ENCODE data around the gene PLOD2. TPM values are rescaled to one million over a fixed set of nuclear protein-coding genes. Genes with fewer than 3 reads are reported as not detected.
A peak's percentile ranks its signal among the peaks of the same experiment; 100 is the strongest.

The PLOD2 gene
- total and polyA plus RNA-seq, 2 donors: 24.0 to 114 TPM

DNA sequence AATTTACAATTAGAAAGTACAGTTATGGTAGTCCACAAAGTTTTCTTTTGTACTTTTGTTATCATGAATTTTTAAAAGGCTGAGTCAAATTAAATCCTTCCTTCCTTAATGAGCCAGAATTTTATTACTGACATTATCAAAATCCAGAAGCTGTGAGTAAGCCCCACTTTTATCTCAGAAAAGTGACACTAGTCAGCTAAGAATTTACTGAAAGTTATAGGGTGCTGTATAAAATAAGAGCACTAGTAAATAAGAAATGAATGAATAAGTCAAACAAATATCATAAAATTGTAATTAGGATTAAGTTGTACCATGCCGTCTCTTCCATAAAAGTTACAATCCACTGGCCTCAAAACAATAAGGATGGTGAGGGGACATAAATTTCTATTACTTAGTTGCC is 15.3 kb downstream of the PLOD2 start:
- H3K27ac ChIP-seq (ENCODE audit: low read depth): no peak overlapping the region
- H3K4me1 ChIP-seq (ENCODE audit: insufficient read depth): no peaks in the 10 kb centered on the region

DNA sequence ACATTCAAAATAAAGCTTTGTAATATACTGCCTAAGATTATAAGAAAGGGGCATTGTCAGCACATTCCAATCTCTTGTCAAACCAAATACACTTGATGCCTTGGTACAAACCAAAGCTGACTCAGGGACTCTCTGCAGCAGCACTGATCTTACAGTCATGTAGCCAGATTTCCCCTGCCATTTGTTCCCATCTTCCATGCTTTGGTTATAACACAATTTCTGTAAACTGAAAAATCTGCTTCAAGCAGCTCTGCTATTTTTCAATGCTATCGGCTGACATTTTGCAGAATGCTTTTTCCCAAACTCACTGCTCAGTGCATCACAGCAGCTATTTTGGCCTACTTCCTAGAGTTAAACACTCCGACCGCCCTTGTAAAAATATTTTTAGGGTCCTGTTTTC is 18.2 kb downstream of the PLOD2 start:
- WGBS: 25% methylated on average over 3 of the region's 3 CpGs
- no peak overlapping the region for H3K4me3 ChIP-seq (ENCODE audit: low read depth, low read length)
- no peaks in the 10 kb centered on the region for H3K4me1 ChIP-seq (ENCODE audit: insufficient read depth)
- no peaks in the 10 kb centered on the region for H3K36me3 ChIP-seq (ENCODE audit: insufficient read depth)
- H3K27ac ChIP-seq (ENCODE audit: low read depth): no peak overlapping the region
- DNase-seq (ENCODE audit: extremely low spot score): peak; percentile 48

More for the DNA sequence above, 15.3 kb downstream of the PLOD2 start:
- DNase-seq (ENCODE audit: extremely low spot score): no peak
- no peak overlapping the region for H3K4me3 ChIP-seq (ENCODE audit: low read depth, low read length)
- H3K36me3 ChIP-seq (ENCODE audit: insufficient read depth): no peaks in the 10 kb centered on the region
- WGBS: 58% methylated on average over 1 of the region's 1 CpG

DNA sequence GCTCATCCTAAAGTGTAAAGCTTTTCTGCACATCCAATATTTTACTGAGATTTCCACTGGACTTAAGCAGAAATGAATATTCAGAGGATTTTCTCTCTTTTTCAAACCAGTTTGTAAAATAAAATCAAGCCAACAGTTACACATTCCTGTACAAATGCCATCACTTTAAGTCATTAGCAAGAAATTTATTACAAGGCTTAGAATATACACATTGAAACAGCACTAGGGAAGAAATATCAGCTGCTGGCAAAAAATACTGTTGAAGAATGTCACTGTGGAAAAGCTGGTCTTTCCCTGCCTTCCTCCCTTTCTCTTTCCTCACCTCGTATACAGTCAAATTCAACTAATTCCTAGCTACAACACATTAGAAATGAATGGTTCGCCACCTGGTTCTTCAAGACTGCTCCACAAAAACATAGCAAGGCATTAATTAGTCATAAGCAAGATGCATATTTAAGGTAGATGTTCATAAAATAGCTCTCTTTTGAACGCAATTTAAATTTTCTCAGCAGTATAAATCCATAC is 21.3 kb downstream of the PLOD2 start:
- WGBS: 60% methylated on average over 3 of the region's 3 CpGs
- H3K4me3 ChIP-seq (ENCODE audit: low read depth, low read length): no peak overlapping the region
- DNase-seq (ENCODE audit: extremely low spot score): no peak
- no peaks in the 10 kb centered on the region for H3K4me1 ChIP-seq (ENCODE audit: insufficient read depth)
- no peaks in the 10 kb centered on the region for H3K36me3 ChIP-seq (ENCODE audit: insufficient read depth)
- H3K27ac ChIP-seq (ENCODE audit: low read depth): no peak overlapping the region

DNA sequence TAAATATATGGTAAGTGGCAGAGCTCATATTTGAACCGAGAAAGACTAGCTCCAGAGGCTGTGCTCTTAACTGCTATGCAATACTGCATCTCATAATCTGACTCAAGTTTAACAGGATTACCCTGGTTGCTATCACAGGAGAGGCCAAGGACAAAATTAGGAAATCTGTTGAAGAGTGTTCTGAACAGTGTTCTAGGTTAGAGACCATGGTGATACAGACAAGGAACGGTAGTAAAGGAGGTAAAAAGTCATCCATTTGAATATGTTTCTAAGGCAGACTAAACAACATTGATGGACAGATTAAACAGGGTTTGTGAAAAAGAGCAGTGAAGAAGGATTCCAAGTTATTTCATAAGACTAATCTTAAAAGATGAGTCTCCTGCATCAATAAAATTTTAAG is 22.1 kb downstream of the PLOD2 start:
- H3K4me1 ChIP-seq (ENCODE audit: insufficient read depth): no peaks in the 10 kb centered on the region
- WGBS: 37% methylated on average over 2 of the region's 2 CpGs
- no peaks in the 10 kb centered on the region for H3K36me3 ChIP-seq (ENCODE audit: insufficient read depth)
- DNase-seq (ENCODE audit: extremely low spot score): no peak
- no peak overlapping the region for H3K4me3 ChIP-seq (ENCODE audit: low read depth, low read length)
- H3K27ac ChIP-seq (ENCODE audit: low read depth): no peak overlapping the region

DNA sequence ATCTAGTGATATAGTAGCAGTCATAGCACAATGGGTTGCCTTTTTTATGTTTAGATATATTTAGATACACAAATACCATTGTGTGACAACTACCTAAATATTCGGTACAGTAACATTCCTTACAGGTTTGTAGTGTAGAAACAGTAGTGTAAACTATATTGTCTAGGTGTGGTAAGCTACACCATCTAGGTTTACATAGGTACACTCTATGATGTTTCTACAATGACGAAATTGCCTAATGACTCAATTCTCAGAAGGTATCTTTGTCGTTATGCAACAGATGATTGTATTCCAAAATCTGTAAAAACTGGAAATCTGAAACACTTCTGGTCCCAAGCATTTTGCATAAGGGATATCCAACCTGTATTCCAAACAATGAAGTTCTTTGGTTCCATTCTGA is 24.3 kb downstream of the PLOD2 start:
- H3K4me1 ChIP-seq (ENCODE audit: insufficient read depth): no peaks in the 10 kb centered on the region
- 93% methylated on average over 3 of the region's 3 CpGs for WGBS
- H3K36me3 ChIP-seq (ENCODE audit: insufficient read depth): no peaks in the 10 kb centered on the region
- no peak for DNase-seq (ENCODE audit: extremely low spot score)
- H3K27ac ChIP-seq (ENCODE audit: low read depth): no peak overlapping the region
- H3K4me3 ChIP-seq (ENCODE audit: low read depth, low read length): no peak overlapping the region

DNA sequence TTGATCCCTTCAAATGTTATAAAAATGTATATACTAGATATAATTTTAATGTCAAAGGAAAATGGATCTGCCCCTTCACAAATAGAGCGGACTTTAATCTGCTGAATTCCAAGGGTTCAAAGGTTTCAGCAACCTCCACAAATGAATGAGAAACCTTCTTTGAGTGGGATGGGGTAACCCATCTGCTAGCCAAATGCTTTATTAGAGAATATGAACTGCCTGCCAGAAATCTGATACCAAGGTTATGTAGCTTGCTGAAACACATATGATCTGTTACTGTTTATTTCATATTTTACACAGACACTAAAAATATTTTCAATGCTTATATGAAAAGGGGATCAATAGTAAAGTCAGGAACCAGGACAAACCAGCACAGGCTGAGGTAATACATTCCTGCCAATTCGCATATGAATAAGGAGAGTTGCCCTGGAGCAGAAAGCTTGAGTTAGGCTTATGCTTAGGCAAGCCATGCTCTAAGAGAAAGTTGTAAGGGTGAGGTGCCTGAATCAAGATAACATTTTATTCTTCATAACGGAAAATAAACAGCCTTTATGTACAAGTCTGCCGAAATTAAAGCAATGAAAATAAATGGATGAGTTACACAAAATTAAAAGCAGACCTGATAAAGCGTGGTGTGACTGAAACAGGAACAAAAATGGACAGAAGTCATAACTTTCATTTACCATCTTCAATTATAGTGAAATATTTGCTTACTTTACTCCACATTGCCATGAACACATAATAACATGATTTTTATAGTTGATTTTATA is 26.5 kb downstream of the PLOD2 start:
- no peaks in the 10 kb centered on the region for H3K36me3 ChIP-seq (ENCODE audit: insufficient read depth)
- WGBS: 56% methylated on average over 5 of the region's 5 CpGs
- no peak overlapping the region for H3K4me3 ChIP-seq (ENCODE audit: low read depth, low read length)
- H3K4me1 ChIP-seq (ENCODE audit: insufficient read depth): no peaks in the 10 kb centered on the region
- no peak overlapping the region for H3K27ac ChIP-seq (ENCODE audit: low read depth)
- no peak for DNase-seq (ENCODE audit: extremely low spot score)

DNA sequence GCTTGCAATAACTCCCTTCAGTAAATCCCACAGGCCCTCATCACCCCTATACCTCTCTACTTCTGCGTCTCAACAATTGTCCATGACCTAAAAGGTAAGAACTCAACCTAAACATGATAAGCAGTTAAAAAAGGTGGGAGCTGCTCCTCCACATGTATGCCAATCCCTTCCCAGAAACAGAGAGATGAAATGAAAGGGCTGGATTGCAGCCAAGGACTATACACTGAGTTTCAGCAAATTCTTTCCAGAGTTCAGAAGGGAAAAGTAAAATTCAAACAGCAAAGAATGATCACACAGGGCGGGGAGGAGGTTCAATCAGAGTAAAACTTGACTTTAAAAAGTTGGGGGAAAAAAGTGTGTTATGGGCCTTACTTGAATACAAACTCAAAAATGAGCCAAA is 27.5 kb downstream of the PLOD2 start:
- Histone ChIP-seq H3K4me1 (ENCODE audit: insufficient read depth) (no peaks in the 10 kb centered on the region), H3K4me3 (ENCODE audit: low read depth, low read length) (no peak overlapping the region), H3K36me3 (ENCODE audit: insufficient read depth) (no peaks in the 10 kb centered on the region), H3K27ac (ENCODE audit: low read depth) (no peak overlapping the region)
- 85% methylated on average over 2 of the region's 2 CpGs for WGBS
- no peak for DNase-seq (ENCODE audit: extremely low spot score)

DNA sequence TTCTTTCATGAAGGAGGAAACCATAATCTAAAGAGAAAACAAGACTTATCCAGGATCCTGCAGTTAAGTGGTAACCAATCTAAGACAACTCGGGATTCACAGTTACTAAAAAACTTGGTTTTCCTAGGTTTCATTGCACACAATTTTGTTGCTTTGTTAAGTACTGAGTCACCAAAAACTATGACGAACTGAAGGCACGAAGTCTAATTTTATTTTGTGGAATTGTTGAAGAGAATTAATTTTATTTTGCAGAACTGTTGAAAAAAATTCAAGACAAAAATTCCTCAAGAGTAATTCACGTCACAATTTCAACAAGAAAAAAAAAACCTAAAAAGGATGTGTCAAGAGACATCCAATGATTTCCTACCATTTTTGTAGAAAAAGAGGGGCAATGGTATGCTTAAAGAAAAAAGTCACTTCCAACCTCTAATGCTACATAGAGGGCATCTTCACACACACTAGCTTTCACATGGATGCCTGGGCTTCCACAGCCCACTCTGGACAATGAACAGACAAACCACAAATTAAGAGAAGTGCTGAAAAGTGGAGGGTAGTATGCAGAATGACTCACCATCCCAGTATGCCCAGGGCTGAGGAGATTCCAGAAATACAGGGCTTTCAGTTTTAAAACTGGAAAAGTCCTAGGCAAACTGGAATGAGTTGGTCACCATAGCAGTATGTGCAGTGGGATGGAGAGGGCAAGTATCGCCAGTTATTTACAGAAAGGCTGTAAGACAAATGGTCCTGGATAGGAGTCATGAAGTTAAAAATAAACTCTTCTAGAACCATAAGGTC is 29.2 kb downstream of the PLOD2 start:
- Histone ChIP-seq H3K36me3 (ENCODE audit: insufficient read depth) (no peaks in the 10 kb centered on the region), H3K4me3 (ENCODE audit: low read depth, low read length) (no peak overlapping the region), H3K4me1 (ENCODE audit: insufficient read depth) (no peaks in the 10 kb centered on the region), H3K27ac (ENCODE audit: low read depth) (no peak overlapping the region)
- WGBS: 86% methylated on average over 5 of the region's 5 CpGs
- DNase-seq (ENCODE audit: extremely low spot score): no peak

DNA sequence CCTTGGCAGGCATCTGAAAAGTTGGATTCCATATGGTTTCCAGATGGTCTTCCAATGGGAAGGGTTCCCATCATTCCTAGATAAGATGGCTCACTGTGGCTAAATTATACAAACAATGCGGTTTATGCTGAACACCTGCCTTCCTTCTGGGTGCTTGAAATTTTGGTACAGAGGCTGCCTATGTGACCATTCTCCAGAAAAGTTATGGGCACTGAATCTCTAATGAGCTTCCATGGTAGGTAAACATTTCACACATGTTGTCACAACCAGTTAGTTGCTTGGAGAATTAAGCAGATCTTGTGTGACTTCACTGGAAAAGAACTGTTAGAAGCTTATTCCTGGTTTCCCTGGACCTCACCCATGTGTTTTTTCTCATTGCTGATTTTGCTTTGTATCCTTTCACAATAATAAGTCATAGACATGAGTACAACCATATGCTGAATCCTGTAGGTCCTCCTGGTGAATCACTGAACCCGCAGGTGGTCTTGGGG is 30.1 kb downstream of the PLOD2 start:
- Histone ChIP-seq H3K4me1 (ENCODE audit: insufficient read depth) (no peaks in the 10 kb centered on the region), H3K36me3 (ENCODE audit: insufficient read depth) (no peaks in the 10 kb centered on the region), H3K27ac (ENCODE audit: low read depth) (no peak overlapping the region), H3K4me3 (ENCODE audit: low read depth, low read length) (no peak overlapping the region)
- DNase-seq (ENCODE audit: extremely low spot score): no peak
- WGBS: 49% methylated on average over 2 of the region's 2 CpGs

DNA sequence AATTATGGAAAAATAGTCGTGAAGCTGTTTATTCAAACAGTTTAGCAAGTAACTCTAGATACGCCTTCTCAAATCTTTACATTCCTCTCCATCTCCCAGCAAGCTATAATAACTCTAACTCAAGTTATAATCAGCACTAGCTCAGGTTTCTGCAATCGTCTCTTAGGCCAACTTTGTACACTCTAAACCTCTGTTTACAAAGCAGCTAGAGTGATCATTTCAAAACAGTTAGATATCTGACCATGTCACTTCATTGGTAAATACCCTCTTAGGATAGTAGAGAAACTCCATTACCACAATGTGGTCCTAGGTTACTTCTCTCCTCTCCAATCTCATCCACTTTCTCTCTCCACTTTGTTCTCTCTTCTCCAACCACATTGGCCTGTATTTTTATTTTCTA is 31.2 kb downstream of the PLOD2 start:
- no peaks in the 10 kb centered on the region for H3K4me1 ChIP-seq (ENCODE audit: insufficient read depth)
- DNase-seq (ENCODE audit: extremely low spot score): no peak
- no peak overlapping the region for H3K4me3 ChIP-seq (ENCODE audit: low read depth, low read length)
- WGBS: 64% methylated on average over 3 of the region's 3 CpGs
- H3K27ac ChIP-seq (ENCODE audit: low read depth): no peak overlapping the region
- no peaks in the 10 kb centered on the region for H3K36me3 ChIP-seq (ENCODE audit: insufficient read depth)

DNA sequence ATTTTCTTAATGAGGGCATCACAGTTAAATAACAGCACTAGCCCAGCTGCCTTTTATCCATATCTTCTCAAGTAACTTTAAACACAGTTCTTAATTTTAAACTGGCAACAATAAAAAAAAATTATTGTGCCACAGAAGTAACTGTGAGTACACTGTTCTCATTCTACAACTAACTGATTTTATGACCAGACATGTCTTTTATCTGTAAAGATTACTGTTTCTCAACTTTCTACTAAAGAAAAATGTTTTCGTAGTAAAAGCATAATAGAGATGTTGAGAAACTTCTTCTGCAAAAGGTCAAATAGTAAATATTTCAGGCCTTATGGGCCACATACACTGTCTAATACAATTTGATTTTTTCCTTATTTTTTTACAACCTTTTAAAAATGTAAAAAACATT is 32.0 kb downstream of the PLOD2 start:
- no peak for DNase-seq (ENCODE audit: extremely low spot score)
- Histone ChIP-seq H3K4me1 (ENCODE audit: insufficient read depth) (no peaks in the 10 kb centered on the region), H3K27ac (ENCODE audit: low read depth) (no peak overlapping the region), H3K4me3 (ENCODE audit: low read depth, low read length) (no peak overlapping the region), H3K36me3 (ENCODE audit: insufficient read depth) (no peaks in the 10 kb centered on the region)
- 60% methylated on average over 1 of the region's 1 CpG for WGBS

DNA sequence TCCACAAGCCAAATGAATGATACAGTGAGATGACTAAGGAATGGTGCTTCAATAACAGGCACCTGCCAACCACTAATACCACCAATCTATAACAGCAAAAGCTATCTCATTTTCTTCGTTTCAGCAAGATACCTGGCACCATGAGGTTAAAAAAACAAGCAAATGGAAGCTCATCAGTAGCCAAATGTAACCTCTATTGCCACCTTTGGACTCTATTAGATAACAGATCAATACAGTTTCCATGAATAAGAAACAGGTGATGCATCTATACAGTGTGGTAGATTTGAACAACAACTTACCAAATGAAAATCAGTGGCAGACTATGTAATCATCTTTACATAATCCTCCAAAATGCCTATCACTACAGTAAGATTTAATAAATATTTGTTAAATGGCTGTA is 32.8 kb downstream of the PLOD2 start:
- no peak overlapping the region for H3K27ac ChIP-seq (ENCODE audit: low read depth)
- DNase-seq (ENCODE audit: extremely low spot score): no peak
- no peaks in the 10 kb centered on the region for H3K4me1 ChIP-seq (ENCODE audit: insufficient read depth)
- no peaks in the 10 kb centered on the region for H3K36me3 ChIP-seq (ENCODE audit: insufficient read depth)
- WGBS: 86% methylated on average over 1 of the region's 1 CpG
- no peak overlapping the region for H3K4me3 ChIP-seq (ENCODE audit: low read depth, low read length)

DNA sequence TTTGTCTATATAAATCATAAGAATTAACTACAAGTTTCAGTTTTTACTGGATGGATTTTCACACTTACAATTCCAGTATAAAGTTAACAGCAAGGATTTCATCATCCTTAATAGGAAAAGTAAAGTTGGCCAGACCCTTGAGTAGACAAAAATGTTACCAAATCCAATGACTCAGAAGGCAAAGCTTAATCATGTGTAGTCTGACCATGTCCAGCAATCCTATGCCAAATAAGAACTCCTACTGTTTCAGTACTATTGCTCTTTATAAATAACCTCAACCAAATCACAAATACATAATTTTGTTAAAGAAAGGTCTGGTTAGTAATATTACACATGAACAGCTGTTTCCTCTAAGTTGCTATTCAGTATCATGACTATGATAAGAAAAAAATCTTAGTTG is 35.0 kb downstream of the PLOD2 start:
- Histone ChIP-seq H3K36me3 (ENCODE audit: insufficient read depth) (no peaks in the 10 kb centered on the region), H3K4me3 (ENCODE audit: low read depth, low read length) (no peak overlapping the region), H3K27ac (ENCODE audit: low read depth) (no peak overlapping the region), H3K4me1 (ENCODE audit: insufficient read depth) (no peaks in the 10 kb centered on the region)
- no peak for DNase-seq (ENCODE audit: extremely low spot score)
